Panc1 (cell line): ENCODE results near the gene APPL2. TPM values are rescaled to one million over a fixed set of nuclear protein-coding genes. Genes with fewer than 3 reads are reported as not detected.

Experiments
- ATAC-seq: fragments of 200-7000 bp; cut with Tn5 transposase; 2 replicates; pipeline ENCODE4 v1.9.1; 2020; ENCODE audit warnings: mild to moderate bottlenecking, moderate library complexity
- BruUV-seq: library from RNA; stranded (reverse); fragments of 400-500 nt; replicated peaks from 2 replicates; lab custom pipeline; 2021; lab: Mats Ljungman, UMichigan
- CTCF ChIA-PET: fragments of 300-600 bp; sonication (Branson Sonifier 250); formaldehyde crosslinking; loops from one replicate; lab custom pipeline; 2022; ENCODE audit warnings: antibody characterized with exemption; lab: Charles Lee
- POLR2A ChIA-PET: fragments of 300-600 bp; sonication (Branson Sonifier 250); formaldehyde crosslinking; loops from one replicate; lab custom pipeline; 2022; ENCODE audit warnings: antibody characterized with exemption; lab: Charles Lee
- DNase-seq: peaks from one replicate; pipeline ENCODE4 v3.0.0-alpha.2; 2010; ENCODE audit warnings: low read depth, low spot score
- H3K27ac ChIP-seq: 2 replicates; pipeline ENCODE4 v1.5.1; 2011; ENCODE audit warnings: mild to moderate bottlenecking, low read length, inconsistent platforms
- H3K27me3 ChIP-seq: fragments of 200-500 bp; sonication (Bioruptor generic); 2 replicates; pipeline ENCODE4 v1.6.0; 2014; ENCODE audit warnings: low read length, inconsistent platforms; ENCODE audit not compliant: control insufficient read depth, insufficient read depth
- H3K36me3 ChIP-seq: fragments of 200-500 bp; sonication (Bioruptor generic); 2 replicates; pipeline ENCODE4 v1.5.1; 2014; ENCODE audit warnings: inconsistent platforms, mild to moderate bottlenecking, low read length, moderate library complexity; ENCODE audit not compliant: control insufficient read depth, insufficient read depth
- H3K4me1 ChIP-seq: 2 replicates; pipeline ENCODE4 v1.5.1; 2011; ENCODE audit warnings: inconsistent platforms, mild to moderate bottlenecking, low read length, moderate library complexity; ENCODE audit not compliant: control insufficient read depth, insufficient read depth
- H3K4me3 ChIP-seq, 2 experiments: 2 replicates each; pipeline ENCODE4 v1.5.1; 2011 to 2012; ENCODE audit warnings: low read depth in 2 of 2, low read length in 2 of 2, mild to moderate bottlenecking in 2 of 2, inconsistent platforms in 1 of 2, moderate library complexity in 1 of 2
- H3K9me3 ChIP-seq: fragments of 200-500 bp; sonication (Bioruptor generic); 2 replicates; pipeline ENCODE4 v1.5.1; 2014; ENCODE audit warnings: low read depth, mild to moderate bottlenecking, inconsistent platforms, low read length, moderate library complexity; ENCODE audit not compliant: control insufficient read depth, insufficient read depth
- POLR2AphosphoS5 ChIP-seq: IDR thresholded peaks from 2 replicates; pipeline ENCODE4 v1.6.1; 2012; ENCODE audit warnings: mild to moderate bottlenecking, low read depth, low read length, moderate library complexity
- SIN3A ChIP-seq: IDR thresholded peaks from 2 replicates; pipeline ENCODE4 v1.6.1; 2012; ENCODE audit warnings: low read depth, mild to moderate bottlenecking, low read length, moderate library complexity, borderline replicate concordance; ENCODE audit not compliant: insufficient read depth
- TCF7L2 ChIP-seq: IDR thresholded peaks from 2 replicates; pipeline ENCODE4 v1.6.1; 2011; ENCODE audit warnings: mild to moderate bottlenecking, low read depth, low read length, inconsistent platforms
- in situ Hi-C: cut with HindIII; loops from 2 replicates; pipeline ENCODE4 v1.10.0; 2016; ENCODE audit warnings: low sequenced_read_pairs, low pct_unique_long_range_greater_than_20kb
- intact Hi-C: fragments of 100-400 bp; cut with micrococcal nuclease; formaldehyde crosslinking; loops from one replicate; pipeline ENCODE4 v1.10.0; 2022; ENCODE audit not compliant: unreplicated experiment
- total RNA-seq: library from RNA; stranded (reverse); gene quantifications from one replicate; pipeline ENCODE4 v1.2.1, GENCODE V29; 2021; ENCODE audit not compliant: unreplicated experiment
- TF ChIP-seq, protein P1 (sequence below): fragments of 450-650 bp; IDR thresholded peaks from 2 replicates; pipeline ENCODE4 v1.5.1; 2017; ENCODE audit warnings: mild to moderate bottlenecking
- TF ChIP-seq, protein P2 (sequence below), 2 experiments: IDR thresholded peaks; 2 replicates each; pipeline ENCODE4 v1.6.1; 2011 to 2012; ENCODE audit warnings: low read depth in 2 of 2, control low read depth in 1 of 2, low read length in 1 of 2, mild to moderate bottlenecking in 1 of 2, moderate library complexity in 1 of 2; ENCODE audit not compliant: insufficient read depth in 1 of 2

Gene APPL2
- total RNA-seq, 1 experiment from 2014 or later, result 21.2 TPM

DNA sequence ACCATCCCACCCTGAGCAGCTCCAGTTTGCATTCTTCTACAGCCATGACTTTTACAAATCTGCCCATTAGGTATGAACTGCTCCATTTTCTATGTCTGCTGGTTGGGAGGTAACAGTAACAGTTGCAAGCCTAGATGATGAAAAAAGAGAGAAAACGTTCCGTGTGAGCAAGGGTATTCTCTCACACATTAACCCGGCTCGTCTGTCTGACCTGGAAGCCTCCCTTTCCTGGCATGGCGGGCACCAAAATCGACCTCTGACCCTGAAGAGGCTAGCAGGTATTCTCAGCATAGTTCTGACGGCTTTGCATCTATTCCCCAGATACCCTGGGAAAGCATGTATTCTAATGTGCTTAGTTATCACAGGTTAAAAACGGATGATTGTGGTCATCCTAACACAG is 31.8 kb downstream of the APPL2 start:
- POLR2A ChIA-PET, result no interaction called here
- H3K36me3 ChIP-seq, result no peaks in the 10 kb centered on the region; the same call in 1 of the 2 replicates
- TF ChIP-seq, protein P1, sequence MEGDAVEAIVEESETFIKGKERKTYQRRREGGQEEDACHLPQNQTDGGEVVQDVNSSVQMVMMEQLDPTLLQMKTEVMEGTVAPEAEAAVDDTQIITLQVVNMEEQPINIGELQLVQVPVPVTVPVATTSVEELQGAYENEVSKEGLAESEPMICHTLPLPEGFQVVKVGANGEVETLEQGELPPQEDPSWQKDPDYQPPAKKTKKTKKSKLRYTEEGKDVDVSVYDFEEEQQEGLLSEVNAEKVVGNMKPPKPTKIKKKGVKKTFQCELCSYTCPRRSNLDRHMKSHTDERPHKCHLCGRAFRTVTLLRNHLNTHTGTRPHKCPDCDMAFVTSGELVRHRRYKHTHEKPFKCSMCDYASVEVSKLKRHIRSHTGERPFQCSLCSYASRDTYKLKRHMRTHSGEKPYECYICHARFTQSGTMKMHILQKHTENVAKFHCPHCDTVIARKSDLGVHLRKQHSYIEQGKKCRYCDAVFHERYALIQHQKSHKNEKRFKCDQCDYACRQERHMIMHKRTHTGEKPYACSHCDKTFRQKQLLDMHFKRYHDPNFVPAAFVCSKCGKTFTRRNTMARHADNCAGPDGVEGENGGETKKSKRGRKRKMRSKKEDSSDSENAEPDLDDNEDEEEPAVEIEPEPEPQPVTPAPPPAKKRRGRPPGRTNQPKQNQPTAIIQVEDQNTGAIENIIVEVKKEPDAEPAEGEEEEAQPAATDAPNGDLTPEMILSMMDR, result no peak
- TF ChIP-seq SIN3A, result no peak
- TF ChIP-seq TCF7L2, result no peak
- no peak for TF ChIP-seq POLR2AphosphoS5
- TF ChIP-seq, protein P2, sequence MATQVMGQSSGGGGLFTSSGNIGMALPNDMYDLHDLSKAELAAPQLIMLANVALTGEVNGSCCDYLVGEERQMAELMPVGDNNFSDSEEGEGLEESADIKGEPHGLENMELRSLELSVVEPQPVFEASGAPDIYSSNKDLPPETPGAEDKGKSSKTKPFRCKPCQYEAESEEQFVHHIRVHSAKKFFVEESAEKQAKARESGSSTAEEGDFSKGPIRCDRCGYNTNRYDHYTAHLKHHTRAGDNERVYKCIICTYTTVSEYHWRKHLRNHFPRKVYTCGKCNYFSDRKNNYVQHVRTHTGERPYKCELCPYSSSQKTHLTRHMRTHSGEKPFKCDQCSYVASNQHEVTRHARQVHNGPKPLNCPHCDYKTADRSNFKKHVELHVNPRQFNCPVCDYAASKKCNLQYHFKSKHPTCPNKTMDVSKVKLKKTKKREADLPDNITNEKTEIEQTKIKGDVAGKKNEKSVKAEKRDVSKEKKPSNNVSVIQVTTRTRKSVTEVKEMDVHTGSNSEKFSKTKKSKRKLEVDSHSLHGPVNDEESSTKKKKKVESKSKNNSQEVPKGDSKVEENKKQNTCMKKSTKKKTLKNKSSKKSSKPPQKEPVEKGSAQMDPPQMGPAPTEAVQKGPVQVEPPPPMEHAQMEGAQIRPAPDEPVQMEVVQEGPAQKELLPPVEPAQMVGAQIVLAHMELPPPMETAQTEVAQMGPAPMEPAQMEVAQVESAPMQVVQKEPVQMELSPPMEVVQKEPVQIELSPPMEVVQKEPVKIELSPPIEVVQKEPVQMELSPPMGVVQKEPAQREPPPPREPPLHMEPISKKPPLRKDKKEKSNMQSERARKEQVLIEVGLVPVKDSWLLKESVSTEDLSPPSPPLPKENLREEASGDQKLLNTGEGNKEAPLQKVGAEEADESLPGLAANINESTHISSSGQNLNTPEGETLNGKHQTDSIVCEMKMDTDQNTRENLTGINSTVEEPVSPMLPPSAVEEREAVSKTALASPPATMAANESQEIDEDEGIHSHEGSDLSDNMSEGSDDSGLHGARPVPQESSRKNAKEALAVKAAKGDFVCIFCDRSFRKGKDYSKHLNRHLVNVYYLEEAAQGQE (IDR thresholded peaks at IDR 0.05; ENCODE audit: insufficient read depth in 1 of 2, low read depth in 2 of 2, low read length in 1 of 2), result no peak
- no TSS peak for BruUV-seq
- H3K4me3 ChIP-seq, result no peak overlapping the region
- in situ Hi-C loops (no loop called here), intact Hi-C loops (no loop called here)
- ATAC-seq (no peak), DNase-seq (no peak)
- CTCF ChIA-PET, result no interaction called here
- no peaks in the 10 kb centered on the region for H3K27me3 ChIP-seq
- no peaks in the 10 kb centered on the region for H3K4me1 ChIP-seq
- H3K27ac ChIP-seq, result no peak overlapping the region
- H3K9me3 ChIP-seq, result no peaks in the 10 kb centered on the region

DNA sequence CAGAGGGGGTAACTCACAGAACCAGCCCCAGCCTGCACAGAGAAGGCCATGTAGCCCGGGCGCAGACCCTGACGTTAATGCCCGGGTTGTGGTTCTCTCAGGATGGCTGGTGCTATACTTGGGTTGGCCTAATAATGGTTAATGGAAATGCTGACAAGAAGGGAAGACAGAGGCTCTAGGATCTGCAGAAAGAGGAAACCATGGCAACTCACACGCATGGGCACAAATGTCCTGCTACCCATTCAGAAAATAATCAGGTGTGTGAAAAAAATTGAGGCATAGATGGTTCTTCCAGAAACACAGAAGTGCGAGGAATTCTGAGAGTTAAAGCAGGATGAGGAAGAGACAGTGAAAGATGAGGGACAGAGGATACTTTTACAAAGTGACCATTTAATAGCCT is 33.8 kb downstream of the APPL2 start:
- no peak for ATAC-seq
- DNase-seq, result no peak
- H3K36me3 ChIP-seq, result no peaks in the 10 kb centered on the region; the same call in 1 of the 2 replicates
- no peak overlapping the region for H3K27ac ChIP-seq
- ChIA-PET CTCF (no interaction called here), POLR2A (no interaction called here)
- no peaks in the 10 kb centered on the region for H3K27me3 ChIP-seq
- no peak overlapping the region for H3K4me3 ChIP-seq
- intact Hi-C loops (no loop called here), in situ Hi-C loops (no loop called here)
- H3K4me1 ChIP-seq, result no peaks in the 10 kb centered on the region
- no TSS peak for BruUV-seq
- TF ChIP-seq, protein P1, result no peak
- TF ChIP-seq TCF7L2, result no peak
- TF ChIP-seq SIN3A, result no peak
- no peak for TF ChIP-seq POLR2AphosphoS5
- TF ChIP-seq, protein P2 (IDR thresholded peaks at IDR 0.05; ENCODE audit: insufficient read depth in 1 of 2, low read depth in 2 of 2, low read length in 1 of 2), result no peak
- H3K9me3 ChIP-seq, result no peaks in the 10 kb centered on the region
